K562 (cell line): ENCODE results near the gene SGK1. TPM values are rescaled to one million over a fixed set of nuclear protein-coding genes. Genes with fewer than 3 reads are reported as not detected.

Experiments
- ATAC-seq: fragments of 200-7000 bp; cut with Tn5 transposase; 3 replicates; pipeline ENCODE4 v1.9.1; 2020; ENCODE audit warnings: moderate library complexity
- BruUV-seq: library from RNA; stranded (reverse); fragments of 400-500 nt; replicated peaks from 2 replicates; lab custom pipeline; 2021; lab: Mats Ljungman, UMichigan
- CTCF ChIA-PET: fragments of 300-600 bp; formaldehyde crosslinking; extraction: SDS; loops from one replicate; lab custom pipeline; 2021; ENCODE audit warnings: low intra/inter-chr PET ratio; lab: Yijun Ruan, JAX
- POLR2A ChIA-PET: fragments of 300-600, 350-650 bp; sonication (Branson Sonifier 250); formaldehyde crosslinking; extraction: SDS; loops from one replicate; lab custom pipeline; 2021; ENCODE audit warnings: antibody characterized with exemption, inconsistent platforms; lab: Yijun Ruan, JAX
- DNase-seq, 4 experiments: peaks; one replicate each; pipeline versions ENCODE4 v3.0.0 to v3.0.0-alpha.2; 2011 to 2018; ENCODE audit warnings: low spot score in 3 of 4, mixed read lengths in 3 of 4; ENCODE audit errors: extremely low read depth in 1 of 4
- FAIRE-seq: peaks from 2 replicates; lab custom pipeline; 2011; peaks lifted over from hg19 to GRCh38; lab: Jason Lieb, UNC
- H2AFZ ChIP-seq: 2 replicates; pipeline ENCODE4 v1.6.0; 2011; ENCODE audit warnings: low read depth, low read length, control low read depth, inconsistent platforms
- H3K27ac ChIP-seq: fragments of 200-600 bp; 3 replicates; pipeline ENCODE4 v1.8.0; 2011; ENCODE audit warnings: low read depth, mild to moderate bottlenecking, control low read depth, inconsistent platforms, low read length, moderate library complexity, mixed read lengths; ENCODE audit errors: extremely low read depth
- H3K27me3 ChIP-seq, 2 experiments: fragments of 300-600 bp in 1 of 2; 2 replicates in 1 of 2; 3 replicates in 1 of 2; pipeline versions ENCODE4 v1.6.0 to v1.8.0; 2011; ENCODE audit warnings: inconsistent platforms in 2 of 2, low read length in 2 of 2, mild to moderate bottlenecking in 1 of 2, mixed read lengths in 1 of 2, moderate library complexity in 1 of 2; ENCODE audit not compliant: control insufficient read depth in 2 of 2, insufficient read depth in 2 of 2
- H3K36me3 ChIP-seq: fragments of 300-600 bp; 3 replicates; pipeline ENCODE4 v1.8.0; 2011; ENCODE audit warnings: mild to moderate bottlenecking, low read length, inconsistent platforms; ENCODE audit not compliant: control insufficient read depth, insufficient read depth
- H3K4me1 ChIP-seq, 2 experiments: fragments of 200-600 bp in 1 of 2; replicated peaks in 1 of 2; 2 replicates in 1 of 2; 3 replicates in 1 of 2; pipeline versions ENCODE4 v1.5.1 to v1.8.0; 2011; ENCODE audit warnings: inconsistent platforms in 2 of 2, low read length in 2 of 2, mild to moderate bottlenecking in 1 of 2, mixed read lengths in 1 of 2, moderate library complexity in 1 of 2; ENCODE audit not compliant: control insufficient read depth in 2 of 2, insufficient read depth in 2 of 2
- H3K4me2 ChIP-seq: 2 replicates; pipeline ENCODE4 v1.6.1; 2011; ENCODE audit warnings: low read length, control low read depth, inconsistent platforms, mixed read lengths; ENCODE audit not compliant: insufficient read depth
- H3K4me3 ChIP-seq: fragments of 200-600 bp; sonication (generic), shearing (Covaris generic); 2 replicates; pipeline ENCODE4 v1.5.1; 2016; ENCODE audit warnings: control low read depth, inconsistent platforms
- H3K79me2 ChIP-seq: fragments of 200-600 bp; 3 replicates; pipeline ENCODE4 v1.8.0; 2011; ENCODE audit warnings: low read length, inconsistent platforms; ENCODE audit not compliant: control insufficient read depth, insufficient read depth
- H3K9ac ChIP-seq, 2 experiments: 2 replicates each; pipeline versions ENCODE4 v1.6.0 to v1.6.1; 2011; ENCODE audit warnings: low read depth in 2 of 2, low read length in 2 of 2, control low read depth in 1 of 2, inconsistent platforms in 1 of 2, mild to moderate bottlenecking in 1 of 2, mixed read lengths in 1 of 2; ENCODE audit not compliant: insufficient read depth in 1 of 2
- H3K9me1 ChIP-seq: one replicate; pipeline ENCODE4 v1.6.0; 2011; ENCODE audit warnings: inconsistent platforms, mild to moderate bottlenecking, low read length, moderate library complexity; ENCODE audit not compliant: control insufficient read depth, insufficient read depth
- H3K9me3 ChIP-seq: replicated peaks from 2 replicates; pipeline ENCODE4 v1.5.1; 2011; ENCODE audit warnings: low read depth, low read length, inconsistent platforms; ENCODE audit not compliant: control insufficient read depth, insufficient read depth
- H4K20me1 ChIP-seq: replicated peaks from 2 replicates; pipeline ENCODE4 v1.6.1; 2011; ENCODE audit warnings: low read length, inconsistent platforms, mixed read lengths; ENCODE audit not compliant: control insufficient read depth, insufficient read depth
- NR1H2 ChIP-seq: sonication (generic); formaldehyde crosslinking; IDR thresholded peaks from 2 replicates; pipeline ENCODE4 v1.4.0; 2020; ENCODE audit warnings: mild to moderate bottlenecking, missing genetic modification reagents
- SAP30 ChIP-seq: fragments of 200-600 bp; sonication (generic); IDR thresholded peaks from 2 replicates; pipeline ENCODE4 v1.6.1; 2012; ENCODE audit warnings: borderline replicate concordance, low read depth, mild to moderate bottlenecking, moderate library complexity, low read length, control low read depth, inconsistent platforms; ENCODE audit not compliant: insufficient read depth, poor library complexity, severe bottlenecking
- XRCC3 ChIP-seq: fragments of 450-650 bp; IDR thresholded peaks from 2 replicates; pipeline ENCODE4 v1.6.1; 2017; ENCODE audit warnings: mild to moderate bottlenecking, moderate library complexity
- ZNF253 ChIP-seq: fragments of 250-450 bp; sonication (Bioruptor Pico); conservative IDR thresholded peaks from 2 replicates; pipeline ENCODE4 v1.6.1; 2021; ENCODE audit warnings: mild to moderate bottlenecking
- ZNF274 ChIP-seq: IDR thresholded peaks from 2 replicates; pipeline ENCODE4 v1.6.1; 2011; ENCODE audit warnings: low read depth, mild to moderate bottlenecking, low read length, moderate library complexity, borderline replicate concordance
- WGBS: fragments of 100-300 bp; shearing (Covaris generic); methylation state at CpG from one replicate; pipeline ENCODE4 v1.1.6; 2016; ENCODE audit warnings: low coverage, mixed read lengths; ENCODE audit not compliant: insufficient coverage; ENCODE audit errors: missing lambda C conversion rate; 5-methylcytosine and 5-hydroxymethylcytosine counted together
- in situ Hi-C: fragments of 300-500 bp; cut with MboI; formaldehyde crosslinking; loops from 4 replicates; pipeline ENCODE4 v1.15.0; 2018; ENCODE audit warnings: inconsistent platforms, mixed read lengths
- intact Hi-C: fragments of 100-400 bp; cut with micrococcal nuclease; formaldehyde crosslinking; loops from 2 replicates; pipeline ENCODE4 v1.14.2; 2022
- polyA plus RNA-seq, 8 experiments: library from polyadenylated mRNA; depleted of rRNA in 4 of 8; stranded (reverse) in 5 of 8; unstranded in 3 of 8; fragments of >200 nt; fragmentation: Nextera tagmentation in 2 of 8; fragmentation: Illumina TruSeq in 1 of 8; extraction: Ambion mirVana in 2 of 8; extraction: Trizol in 1 of 8; gene quantifications; 2 replicates each; pipeline versions ENCODE4 v1.2.1 to v1.2.3, GENCODE V29; 2011 to 2014; ENCODE audit warnings: inconsistent platforms in 1 of 8, missing spikeins in 1 of 8
- total RNA-seq, 7 experiments: library from RNA; depleted of rRNA in 6 of 7; stranded (reverse); fragments of >200 nt in 6 of 7; fragmentation: Illumina TruSeq in 2 of 7; extraction: Trizol in 2 of 7; gene quantifications; 2 replicates each; pipeline versions ENCODE4 v1.2.1 to v1.2.3, GENCODE V29; 2011 to 2021; ENCODE audit warnings: low replicate concordance in 1 of 7
- TF ChIP-seq, protein P1 (sequence below): sonication (generic); formaldehyde crosslinking; IDR thresholded peaks from 2 replicates; pipeline ENCODE4 v1.8.0; 2022; ENCODE audit warnings: missing genetic modification reagents, mild to moderate bottlenecking, moderate library complexity, borderline replicate concordance

The SGK1 gene
- total and polyA plus RNA-seq, 9 of the 15 experiments (the other 6 are each of a cell fraction or from before 2014, with no cell fraction given) = 3.5 to 7.2 (median 3.9) TPM

DNA sequence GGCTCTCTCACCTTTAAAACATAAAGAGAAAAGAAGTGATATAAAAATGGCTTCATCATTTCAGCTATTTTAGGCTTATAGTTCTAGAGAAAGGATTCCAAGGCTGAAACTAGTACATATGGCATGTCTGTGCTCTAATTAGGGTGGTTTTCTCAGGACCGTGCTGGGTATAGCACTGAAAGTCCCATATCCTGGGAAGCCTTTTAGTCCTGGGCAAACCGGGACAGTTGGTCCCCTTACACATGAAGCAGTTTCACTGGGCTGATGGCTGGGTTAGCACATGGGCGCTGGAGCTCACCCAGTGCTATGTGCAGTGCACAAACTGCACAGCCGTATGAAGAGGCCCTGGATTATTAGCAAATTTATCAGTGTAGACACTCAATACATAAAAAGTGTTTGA is 110.5 kb downstream of the SGK1 start:
- no peaks in the 10 kb centered on the region for H3K79me2 ChIP-seq
- BruUV-seq = no TSS peak
- H3K27me3 ChIP-seq = no peaks in the 10 kb centered on the region
- ChIA-PET CTCF (interaction anchor here (0.6 kb wide), 1 partner anchor 34 kb away, joined by 3 read pairs; no protein-coding TSS in a partner anchor), POLR2A (interaction anchor here (1.2 kb wide), 1 partner anchor 12 kb away, joined by 4 read pairs; no protein-coding TSS in a partner anchor)
- H4K20me1 ChIP-seq = no peaks in the 10 kb centered on the region
- intact Hi-C loops (no loop called here), in situ Hi-C loops (no loop called here)
- FAIRE-seq (no peak), DNase-seq (no peak), ATAC-seq (no peak)
- TF ChIP-seq ZNF253 (CRISPR knock-in tag) = no peak
- no peak for TF ChIP-seq NR1H2
- TF ChIP-seq, protein P1, sequence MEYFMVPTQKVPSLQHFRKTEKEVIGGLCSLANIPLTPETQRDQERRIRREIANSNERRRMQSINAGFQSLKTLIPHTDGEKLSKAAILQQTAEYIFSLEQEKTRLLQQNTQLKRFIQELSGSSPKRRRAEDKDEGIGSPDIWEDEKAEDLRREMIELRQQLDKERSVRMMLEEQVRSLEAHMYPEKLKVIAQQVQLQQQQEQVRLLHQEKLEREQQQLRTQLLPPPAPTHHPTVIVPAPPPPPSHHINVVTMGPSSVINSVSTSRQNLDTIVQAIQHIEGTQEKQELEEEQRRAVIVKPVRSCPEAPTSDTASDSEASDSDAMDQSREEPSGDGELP (CRISPR knock-in tag) = no peak
- TF ChIP-seq SAP30 = no peak
- TF ChIP-seq ZNF274 = no peak
- no peak for TF ChIP-seq XRCC3
- no peaks in the 10 kb centered on the region for H3K4me1 ChIP-seq
- H3K9me1 ChIP-seq = no peaks in the 10 kb centered on the region
- H3K4me3 ChIP-seq = no peak overlapping the region
- no peak overlapping the region for H3K27ac ChIP-seq
- H3K9me3 ChIP-seq = no peaks in the 10 kb centered on the region; the same call in 1 of the 2 replicates
- no peak overlapping the region for H3K9ac ChIP-seq
- WGBS = 60% methylated on average over 4 of the region's 4 CpGs
- H2AFZ ChIP-seq = no peak overlapping the region
- H3K4me2 ChIP-seq = no peak overlapping the region
- no peaks in the 10 kb centered on the region for H3K36me3 ChIP-seq
